ENCODE data around the gene ACAT2.
"Not testable (repeated sequence)": the region's sequence is repeated elsewhere in the genome, so short reads cannot be mapped to it uniquely, and the experiment has no call there.

Gene ACAT2

DNA sequence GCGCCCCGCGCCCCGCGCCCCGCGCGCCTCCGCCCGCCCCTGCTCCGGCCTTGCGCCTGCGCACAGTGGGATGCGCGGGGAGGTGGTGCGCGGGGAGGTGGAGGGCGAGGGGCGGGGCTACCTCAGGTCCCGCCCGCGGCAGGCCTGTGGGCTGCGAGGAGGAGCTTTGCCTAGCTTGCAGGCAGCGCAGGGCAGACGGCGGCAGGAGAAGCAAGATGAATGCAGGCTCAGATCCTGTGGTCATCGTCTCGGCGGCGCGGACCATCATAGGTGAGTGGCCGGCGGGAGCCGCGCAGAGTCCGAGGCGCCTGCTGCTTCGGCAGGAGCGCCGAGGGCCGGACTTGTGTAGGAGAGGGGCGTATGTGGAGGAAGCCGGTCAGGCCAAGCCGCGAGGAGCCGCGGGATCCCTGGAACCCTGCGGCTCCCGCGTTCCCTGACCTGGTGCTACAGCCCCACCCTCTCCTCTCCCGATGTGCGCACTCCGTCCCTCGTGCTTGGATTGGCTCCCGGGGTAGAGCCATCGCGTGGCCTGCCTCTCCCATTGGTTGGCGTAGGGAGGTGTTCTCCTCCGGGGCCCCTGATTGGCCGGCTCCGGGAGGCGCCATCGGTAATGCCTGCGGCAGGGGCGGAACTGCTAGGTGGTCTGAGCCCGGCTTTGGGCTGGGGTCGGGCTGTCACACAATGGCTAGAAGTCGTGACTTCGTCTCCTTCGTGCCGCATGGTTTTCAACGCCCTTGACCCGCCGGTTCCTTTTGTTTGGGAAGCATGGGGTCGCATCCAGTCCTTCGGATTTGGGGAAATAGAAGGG lies at the start of gene ACAT2:
TSS of gene ACAT2 (plus strand) at position 173 of the 808 bp plus-strand sequence. CDS start at position 216, 43 bp downstream.
- peak; percentile 93 for DNase-seq

DNA sequence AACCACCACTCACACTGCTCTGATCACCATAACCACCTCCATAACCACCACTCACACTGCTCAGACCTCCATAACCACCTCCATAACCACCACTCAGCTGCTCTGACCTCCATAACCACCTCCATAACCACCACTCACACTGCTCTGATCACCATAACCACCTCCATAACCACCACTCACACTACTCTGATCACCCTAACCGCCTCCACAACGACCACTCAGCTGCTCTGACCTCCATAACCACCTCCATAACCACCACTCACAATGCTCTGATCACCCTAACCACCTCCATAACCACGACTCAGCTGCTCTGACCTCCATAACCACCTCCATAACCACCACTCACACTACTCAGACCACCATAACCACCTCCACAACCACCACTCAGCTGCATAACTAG lies 49.5 kb upstream of the ACAT2 start:
- not testable (repeated sequence) for DNase-seq

DNA sequence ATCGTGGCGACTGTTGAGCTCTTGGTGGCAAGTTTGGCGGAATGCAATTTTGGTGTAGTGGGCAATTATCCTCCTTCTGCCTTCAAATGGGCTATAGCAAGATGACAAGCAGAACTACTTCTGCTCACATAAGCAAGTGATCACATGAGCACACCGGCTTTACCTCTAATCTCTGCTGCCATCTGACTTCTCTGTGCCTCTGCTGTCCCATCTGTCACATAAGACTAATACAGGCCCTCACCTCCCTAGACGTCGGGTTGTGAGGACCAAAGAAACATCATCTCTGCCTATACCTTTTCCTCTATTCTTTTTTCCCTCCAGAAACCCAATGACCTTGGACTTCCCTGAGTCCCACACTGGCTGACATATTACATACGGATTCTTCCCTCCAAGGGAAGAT lies 47.9 kb upstream of the ACAT2 start:
- no peak for DNase-seq

DNA sequence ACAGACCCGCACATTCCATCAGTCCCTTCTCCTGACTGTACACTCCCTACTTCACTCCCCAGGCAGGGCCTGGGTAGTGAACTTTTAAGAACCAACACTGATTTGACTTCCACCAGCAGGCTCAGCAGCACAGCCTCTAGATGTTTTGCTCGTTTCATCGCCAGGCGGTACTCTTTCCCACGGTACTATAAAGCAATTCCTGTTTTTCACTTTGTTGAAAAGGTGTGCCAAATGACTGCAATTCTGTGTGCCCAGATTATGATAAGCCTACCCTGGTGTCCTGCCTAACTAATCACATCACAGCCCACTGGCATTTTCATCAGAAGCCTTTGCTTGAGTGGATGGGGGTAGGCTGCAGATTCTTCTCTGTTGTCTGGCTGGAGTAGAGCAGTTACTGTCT lies 47.4 kb upstream of the ACAT2 start:
- no peak for DNase-seq

GRCh38 chr6:159715166-159715565 lies 46.7 kb upstream of the ACAT2 start:
- DNase-seq = no peak

GRCh38 chr6:159715605-159716004 lies 46.2 kb upstream of the ACAT2 start:
- no peak for DNase-seq

DNA sequence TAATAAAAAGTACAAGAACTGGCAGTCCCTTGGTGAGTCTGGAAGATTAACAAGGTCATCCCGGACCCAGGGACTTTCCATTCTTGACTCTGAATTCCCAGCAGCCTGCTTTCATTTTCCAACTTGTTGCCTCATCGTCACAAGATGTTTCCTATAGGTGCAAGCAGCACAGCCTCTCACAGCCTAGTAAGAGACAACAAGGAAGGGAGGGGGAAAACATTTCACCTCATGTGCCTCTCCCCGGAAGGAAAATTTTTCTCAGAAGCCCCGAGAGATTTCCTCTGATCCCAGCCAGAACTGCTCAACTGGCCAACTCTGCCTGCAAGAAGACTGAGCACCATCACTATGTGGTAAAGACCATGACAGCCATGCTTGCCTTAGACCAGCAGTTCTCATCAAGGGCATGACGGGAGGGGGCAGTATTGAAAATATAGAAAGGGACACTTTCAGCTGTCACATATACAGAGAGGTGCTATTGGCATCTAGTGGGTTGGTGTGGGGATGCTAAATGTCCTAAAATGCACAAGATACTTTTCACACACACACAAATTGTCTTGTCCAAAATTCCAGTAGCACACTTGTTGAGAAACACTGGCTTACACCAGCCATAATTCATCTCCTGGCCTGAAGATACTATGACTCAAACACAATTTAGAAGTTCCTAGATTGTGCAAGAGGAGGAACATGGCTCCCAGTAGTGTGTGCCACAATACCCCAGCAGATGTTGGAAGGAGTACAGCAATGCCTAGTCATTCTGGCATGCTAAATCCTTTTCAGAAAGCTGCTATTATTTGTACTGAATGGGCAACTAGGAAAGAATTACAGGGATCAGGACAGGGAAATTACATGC lies 45.4 kb upstream of the ACAT2 start:
- no peak for DNase-seq

DNA sequence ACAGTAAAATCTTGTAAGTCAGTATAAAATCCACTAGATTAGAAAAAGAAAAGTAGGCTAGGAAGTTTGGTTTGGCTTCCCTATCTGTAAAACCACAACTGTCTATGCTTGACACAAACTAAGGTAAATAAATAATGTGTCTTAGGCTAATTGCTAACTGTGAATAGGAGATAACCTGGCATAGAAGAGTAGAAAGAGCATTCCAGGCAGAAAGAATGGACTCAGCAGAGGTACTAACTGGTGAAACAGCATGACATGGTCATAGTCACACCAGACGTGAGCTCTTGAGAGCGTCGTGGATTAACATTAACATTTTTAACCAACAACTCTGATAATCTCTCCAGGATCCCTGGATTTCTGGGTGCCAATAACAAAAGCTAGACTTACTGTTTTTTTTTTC lies 43.2 kb upstream of the ACAT2 start:
- no peak for DNase-seq

DNA sequence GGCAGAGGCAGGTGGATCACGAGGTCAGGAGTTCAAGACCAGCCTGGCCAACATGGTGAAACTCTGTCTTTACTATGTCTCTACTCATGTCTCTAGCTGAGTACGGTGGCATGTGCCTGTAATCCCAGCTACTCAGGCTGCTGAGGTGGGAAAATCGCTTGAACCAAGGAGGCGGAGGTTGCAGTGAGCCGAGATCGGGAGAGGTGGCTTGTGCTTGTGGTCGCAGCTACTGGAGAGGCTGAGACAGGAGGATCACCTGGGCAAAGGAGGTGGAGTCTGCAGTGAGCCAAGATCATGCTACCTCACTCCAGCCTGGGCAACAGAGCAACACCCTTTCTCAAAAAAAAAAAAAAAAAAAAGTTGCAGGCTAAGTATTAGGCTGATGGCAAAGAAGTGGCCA lies 42.6 kb upstream of the ACAT2 start:
- no peak for DNase-seq

- DNase-seq = no peak
These were observed 41.1 kb upstream of the ACAT2 start for GRCh38 chr6:159720708-159721107.

DNA sequence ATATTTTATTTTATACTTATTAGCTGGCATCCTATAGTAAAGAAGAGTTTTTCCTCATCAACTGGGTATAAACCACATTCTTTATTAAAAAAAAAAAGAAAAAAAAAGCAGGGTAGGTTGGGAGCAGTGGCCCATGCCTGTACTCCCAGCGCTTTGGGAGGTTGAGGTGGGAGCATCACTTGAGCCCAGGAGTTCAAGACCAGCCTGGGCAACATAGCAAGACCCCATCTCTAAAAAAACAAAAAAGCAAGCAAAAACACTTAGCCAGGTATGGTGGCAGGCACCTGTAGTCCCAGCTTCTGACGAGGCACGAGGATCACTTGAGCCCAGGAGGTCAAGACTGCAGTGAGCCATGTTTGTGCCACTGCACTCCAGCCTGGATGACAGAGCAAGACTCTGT lies 39.9 kb upstream of the ACAT2 start:
- not testable (repeated sequence) for DNase-seq

DNA sequence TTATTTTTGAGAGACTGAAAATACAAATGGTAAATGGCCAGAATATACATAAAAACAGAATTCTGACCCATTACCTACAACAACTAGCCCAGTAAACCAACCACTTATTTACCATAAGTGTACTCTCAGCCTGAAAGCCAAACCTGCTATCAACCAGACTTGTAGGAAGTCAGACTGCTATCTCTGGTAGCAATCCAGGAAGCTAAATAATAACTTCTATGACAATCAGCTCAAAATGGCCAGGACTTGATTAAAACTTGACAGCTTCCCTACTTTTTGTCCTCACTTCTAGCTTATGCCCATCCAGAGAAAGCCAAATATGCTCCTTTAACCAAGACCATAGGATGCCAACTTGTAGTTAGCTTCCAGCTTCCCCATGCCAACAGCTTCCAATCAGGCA lies 39.2 kb upstream of the ACAT2 start:
- DNase-seq = no peak

GRCh38 chr6:159723259-159723658 lies 38.6 kb upstream of the ACAT2 start:
- DNase-seq = no peak

DNA sequence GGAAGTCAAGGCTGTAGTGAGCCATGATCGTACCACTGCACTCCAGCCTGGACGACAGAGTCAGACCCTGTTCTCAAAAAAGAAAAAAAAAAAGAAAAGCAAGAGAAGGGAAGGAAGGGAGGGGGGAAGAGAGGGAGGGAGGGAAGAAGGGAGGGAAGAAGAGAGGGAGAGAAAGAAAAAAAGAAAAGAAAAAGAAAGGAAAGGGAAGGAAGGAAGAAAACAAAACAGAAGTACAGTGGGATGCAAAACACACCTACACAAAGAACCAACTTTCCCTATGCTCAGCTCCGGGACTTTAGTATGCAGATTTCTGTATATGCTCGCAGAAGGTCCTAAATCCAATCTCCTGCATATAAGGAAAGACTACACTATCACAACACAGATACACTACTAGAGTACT lies 37.1 kb upstream of the ACAT2 start:
- DNase-seq = no peak

- DNase-seq = not testable (repeated sequence)
These were observed 36.6 kb upstream of the ACAT2 start for GRCh38 chr6:159725208-159725607.

GRCh38 chr6:159726255-159726917 lies 35.5 kb upstream of the ACAT2 start:
- no peak for DNase-seq

GRCh38 chr6:159726918-159727716 lies 34.7 kb upstream of the ACAT2 start, which contains the start of gene WTAP:
Gene WTAP (plus strand): TSS chr6:159727506. CDS start chr6:159736266, 8,760 bp downstream.
- DNase-seq = peak; percentile 96

GRCh38 chr6:159727717-159728445 lies 34.0 kb upstream of the ACAT2 start:
- no peak for DNase-seq

GRCh38 chr6:159728531-159728964 lies 33.3 kb upstream of the ACAT2 start:
- no peak for DNase-seq

- DNase-seq = no peak
These were observed 32.1 kb upstream of the ACAT2 start for GRCh38 chr6:159729598-159730331.

- no peak for DNase-seq
These were observed 31.5 kb upstream of the ACAT2 start for GRCh38 chr6:159730332-159730676.
